ENCODE measurements around the gene NFIA.

The NFIA gene

DNA sequence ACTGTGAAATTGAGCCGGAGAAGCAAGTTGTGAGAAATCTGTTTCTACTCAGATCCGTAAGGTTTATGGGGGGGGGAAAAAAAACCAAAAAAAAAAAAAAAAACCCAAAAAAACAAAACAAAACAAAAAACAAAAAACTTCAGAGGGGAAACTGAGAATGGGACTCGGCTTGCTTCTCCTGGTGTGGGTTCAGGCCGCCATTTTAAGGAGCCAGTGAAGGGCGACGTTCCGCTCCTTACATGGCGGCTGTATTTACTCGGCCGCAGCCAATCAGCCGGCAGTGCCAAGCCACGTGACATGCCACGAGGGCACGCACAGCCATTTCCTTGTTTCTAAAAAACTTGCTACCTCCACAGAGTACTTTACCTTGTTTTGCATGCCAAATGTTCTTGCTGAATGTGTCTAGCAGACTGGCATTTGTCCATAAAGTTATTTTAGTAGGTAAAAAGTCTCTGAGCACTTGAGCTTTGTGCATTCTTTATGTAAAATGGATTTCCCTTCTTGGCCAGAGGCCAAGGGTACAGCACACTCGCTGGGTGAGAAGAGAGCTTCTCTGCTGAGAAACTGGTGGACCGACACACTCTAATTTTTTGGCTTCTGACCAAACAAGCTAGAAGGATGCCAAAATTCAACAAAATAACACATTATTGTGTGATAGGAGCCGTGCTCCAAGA, 101.8 kb downstream of the NFIA start:
- TF ChIP-seq, protein P1, sequence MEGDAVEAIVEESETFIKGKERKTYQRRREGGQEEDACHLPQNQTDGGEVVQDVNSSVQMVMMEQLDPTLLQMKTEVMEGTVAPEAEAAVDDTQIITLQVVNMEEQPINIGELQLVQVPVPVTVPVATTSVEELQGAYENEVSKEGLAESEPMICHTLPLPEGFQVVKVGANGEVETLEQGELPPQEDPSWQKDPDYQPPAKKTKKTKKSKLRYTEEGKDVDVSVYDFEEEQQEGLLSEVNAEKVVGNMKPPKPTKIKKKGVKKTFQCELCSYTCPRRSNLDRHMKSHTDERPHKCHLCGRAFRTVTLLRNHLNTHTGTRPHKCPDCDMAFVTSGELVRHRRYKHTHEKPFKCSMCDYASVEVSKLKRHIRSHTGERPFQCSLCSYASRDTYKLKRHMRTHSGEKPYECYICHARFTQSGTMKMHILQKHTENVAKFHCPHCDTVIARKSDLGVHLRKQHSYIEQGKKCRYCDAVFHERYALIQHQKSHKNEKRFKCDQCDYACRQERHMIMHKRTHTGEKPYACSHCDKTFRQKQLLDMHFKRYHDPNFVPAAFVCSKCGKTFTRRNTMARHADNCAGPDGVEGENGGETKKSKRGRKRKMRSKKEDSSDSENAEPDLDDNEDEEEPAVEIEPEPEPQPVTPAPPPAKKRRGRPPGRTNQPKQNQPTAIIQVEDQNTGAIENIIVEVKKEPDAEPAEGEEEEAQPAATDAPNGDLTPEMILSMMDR (conservative IDR thresholded peaks at IDR 0.05; ENCODE audit: low read depth, low read length) = no peak
- DNase-seq (ENCODE audit: low read depth) = peak; percentile 77
- H3K4me3 ChIP-seq (ENCODE audit: low read length) = peak overlapping the region; percentile 39

DNA sequence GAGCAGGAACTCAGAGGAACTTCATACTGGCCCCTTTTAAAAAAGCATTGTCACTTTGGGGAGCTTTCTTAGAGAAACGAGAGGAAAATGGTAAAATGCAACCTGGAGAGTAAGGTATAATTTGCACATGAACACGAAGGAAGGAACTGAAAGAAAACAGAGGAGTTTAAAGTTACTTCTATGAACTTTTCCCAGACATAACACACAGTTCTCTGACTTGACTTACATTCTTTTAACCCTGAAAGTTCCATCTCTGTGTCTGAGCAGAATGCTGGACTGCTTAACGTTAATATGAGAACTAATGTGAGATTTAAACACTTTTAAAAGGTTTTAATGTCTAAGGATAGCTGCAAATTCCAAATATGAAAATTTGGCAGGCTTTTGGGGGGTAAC, 102.3 kb downstream of the NFIA start:
- DNase-seq (ENCODE audit: low read depth) = no peak
- H3K4me3 ChIP-seq (ENCODE audit: low read length) = peak overlapping the region; percentile 39
- TF ChIP-seq, protein P1 (conservative IDR thresholded peaks at IDR 0.05; ENCODE audit: low read depth, low read length) = no peak

DNA sequence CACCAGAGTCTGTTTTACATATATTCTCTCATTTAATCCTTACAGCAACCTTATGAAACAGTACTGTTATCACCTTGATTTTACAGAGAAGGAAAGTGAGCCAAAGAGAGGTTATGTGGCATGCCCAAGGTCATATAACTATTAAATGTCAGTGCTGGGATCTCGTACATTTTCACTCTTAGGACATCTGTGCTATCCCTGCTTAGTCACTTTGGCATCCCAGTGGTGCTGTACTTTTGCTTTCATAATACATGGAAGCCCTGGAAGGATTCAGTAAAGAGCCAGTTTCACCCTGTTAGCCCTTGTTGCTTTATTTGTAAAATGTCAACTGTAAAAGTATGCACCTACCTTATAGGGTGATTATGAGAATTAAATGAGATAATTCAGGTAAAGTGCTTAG, 104.4 kb downstream of the NFIA start:
- DNase-seq (ENCODE audit: low read depth) = no peak
- TF ChIP-seq, protein P1 (conservative IDR thresholded peaks at IDR 0.05; ENCODE audit: low read depth, low read length) = no peak
- no peak overlapping the region for H3K4me3 ChIP-seq (ENCODE audit: low read length)

DNA sequence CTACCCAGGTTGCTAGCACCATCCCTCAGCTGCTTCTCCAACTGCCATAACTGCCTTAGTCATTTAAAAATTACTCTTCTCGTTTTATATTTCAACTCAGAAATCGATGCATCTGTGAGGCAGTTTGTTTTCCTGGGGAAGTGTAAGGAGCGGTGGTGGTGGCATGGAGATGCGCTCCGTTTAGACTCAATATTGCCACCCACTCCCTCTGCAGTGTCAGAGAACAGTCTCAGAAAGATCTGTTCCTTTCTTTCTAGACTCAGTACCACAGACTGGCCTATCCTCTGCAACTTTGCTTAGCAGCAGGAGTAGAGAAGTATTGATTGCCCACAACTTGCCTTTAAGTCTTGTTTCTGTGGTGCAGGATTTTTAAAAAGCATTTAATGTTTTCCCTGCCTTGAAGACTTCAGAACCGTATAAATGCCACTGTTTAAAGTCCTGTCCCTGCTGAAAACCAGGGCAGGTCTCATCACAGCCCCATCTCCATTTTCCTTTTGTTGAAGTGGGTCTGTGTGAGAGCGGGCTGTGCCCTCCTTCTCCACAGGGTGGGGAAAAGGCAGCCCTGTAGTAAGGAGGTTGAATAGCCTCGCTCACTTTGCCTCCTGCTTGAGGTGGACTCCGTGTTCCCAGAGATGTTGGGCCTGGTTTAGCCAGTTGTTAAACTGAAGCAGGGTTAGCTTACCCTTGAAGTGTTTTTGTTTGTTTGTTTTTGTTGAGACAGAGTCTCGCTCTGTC, 105.2 kb downstream of the NFIA start:
- H3K4me3 ChIP-seq (ENCODE audit: low read length) = no peak overlapping the region
- no peak for DNase-seq (ENCODE audit: low read depth)
- TF ChIP-seq, protein P1 (conservative IDR thresholded peaks at IDR 0.05; ENCODE audit: low read depth, low read length) = no peak

DNA sequence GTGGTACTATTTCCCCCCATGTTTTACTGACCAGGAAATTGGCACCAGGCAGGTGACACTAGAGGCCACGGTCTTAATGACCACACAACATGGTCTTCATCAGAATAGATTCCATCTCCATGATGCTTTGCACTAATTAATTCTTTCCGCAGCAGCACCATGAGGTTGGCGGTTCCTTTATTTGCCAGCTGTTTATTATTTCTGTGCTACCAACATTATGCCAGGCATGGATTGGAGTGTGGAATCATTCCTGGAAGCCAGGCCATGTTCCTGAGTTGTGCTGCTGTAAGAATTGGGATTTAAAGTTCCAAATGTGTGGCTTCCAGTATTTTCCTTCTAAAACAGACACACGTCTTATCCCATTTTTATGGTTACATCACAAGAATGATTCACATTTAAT, 107.8 kb downstream of the NFIA start:
- TF ChIP-seq, protein P1 (conservative IDR thresholded peaks at IDR 0.05; ENCODE audit: low read depth, low read length) = no peak
- DNase-seq (ENCODE audit: low read depth) = no peak

DNA sequence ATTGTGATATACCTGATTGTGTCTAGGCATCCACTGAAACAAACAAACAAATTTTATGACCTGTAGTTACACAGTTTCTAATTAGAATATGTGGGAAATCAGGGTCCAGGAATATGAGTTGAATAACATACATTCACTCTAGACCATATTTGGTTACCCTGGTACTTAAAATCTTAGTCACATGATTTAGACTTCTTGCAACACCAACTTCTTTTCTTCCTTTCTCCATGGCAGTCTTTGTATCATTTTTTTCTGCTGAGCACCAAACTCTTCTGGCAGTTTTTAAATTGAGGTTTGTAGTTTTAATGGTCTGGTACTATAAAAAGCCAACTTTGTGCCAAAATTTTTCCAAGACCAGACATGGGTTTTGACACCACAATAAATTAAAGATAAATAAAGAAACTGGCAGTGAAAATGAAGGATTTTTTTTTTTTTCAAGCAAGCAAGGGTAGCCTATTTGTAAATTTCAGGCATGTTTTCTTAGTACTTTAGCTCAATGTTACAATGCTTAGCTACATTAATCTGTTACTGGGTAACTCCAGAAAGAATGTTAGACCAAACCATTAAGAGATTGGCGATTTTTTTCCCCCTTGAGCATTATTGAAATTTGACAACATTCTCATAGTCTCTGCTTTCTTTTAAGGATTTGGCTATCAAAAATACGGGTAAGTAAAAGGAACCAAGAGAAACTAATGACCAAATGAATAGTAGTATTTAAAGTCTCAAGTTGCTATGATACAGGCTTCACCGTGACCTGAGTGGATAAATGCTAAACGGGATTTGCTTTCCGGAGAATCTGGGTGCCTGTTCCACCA, 108.5 kb downstream of the NFIA start:
- DNase-seq (ENCODE audit: low read depth) = no peak
- TF ChIP-seq, protein P1 (conservative IDR thresholded peaks at IDR 0.05; ENCODE audit: low read depth, low read length) = no peak
- H3K4me3 ChIP-seq (ENCODE audit: low read length) = no peak overlapping the region

More for the DNA sequence above, 107.8 kb downstream of the NFIA start:
- no peak overlapping the region for H3K4me3 ChIP-seq (ENCODE audit: low read length)
